Endothelial cell of hepatic sinusoid (primary cell): Measurements from ENCODE around the gene TDRD3.

Source experiments
- in situ Hi-C: cut with HindIII; loops from 2 replicates; pipeline ENCODE4 v1.10.0; 2017; ENCODE audit warnings: low sequenced_read_pairs

Gene TDRD3

DNA sequence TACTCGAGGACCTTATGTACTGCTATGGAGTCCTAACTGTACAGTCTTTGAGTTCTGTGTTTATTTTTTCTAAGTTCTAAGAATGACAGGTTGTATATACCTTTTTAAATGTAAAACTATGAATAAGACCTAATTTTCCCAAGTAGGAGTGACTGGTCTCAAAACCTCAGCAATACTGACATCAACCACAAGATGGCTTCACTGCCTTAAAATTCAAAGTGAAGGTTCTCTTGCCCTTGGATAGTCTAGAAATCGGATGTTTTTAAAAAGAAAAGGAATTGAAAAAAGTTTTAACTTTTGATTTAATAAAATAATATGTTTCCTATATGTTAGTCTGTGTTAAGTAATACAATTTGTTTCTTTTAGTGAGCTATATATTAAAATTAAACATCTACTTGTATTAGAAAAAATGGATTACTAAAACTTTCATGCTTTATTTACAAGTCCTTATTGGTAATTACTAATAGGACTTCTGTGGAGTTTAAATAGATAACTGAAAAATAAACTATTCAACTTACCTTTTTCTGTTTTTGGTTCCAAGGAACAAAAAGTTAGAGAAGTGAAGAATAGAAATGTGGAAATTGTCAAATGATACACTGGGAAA, 52.0 kb downstream of the TDRD3 start:
- in situ Hi-C loops, result no loop called here

DNA sequence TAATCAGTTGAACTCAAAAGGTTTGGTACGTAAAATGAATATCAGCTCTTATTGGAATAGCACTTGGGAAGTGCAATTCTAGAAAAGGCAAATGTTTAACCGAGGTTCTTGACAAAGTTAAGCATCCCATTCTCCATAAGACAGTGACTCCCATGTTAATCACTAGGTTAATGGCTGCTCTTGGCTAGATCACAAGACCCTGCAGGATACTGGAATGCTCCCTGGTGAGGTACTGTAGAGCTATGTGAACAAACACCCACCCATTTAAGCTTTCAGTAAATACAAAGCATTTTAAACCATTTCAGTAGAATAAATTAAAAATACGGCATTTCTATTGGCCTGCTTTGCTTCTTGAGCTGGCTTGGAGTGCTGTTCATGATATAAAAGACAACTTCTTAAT, 56.5 kb downstream of the TDRD3 start:
- in situ Hi-C loops, result loop anchor here (5.0 kb wide), 1 partner anchor 36 kb away; no protein-coding TSS in a partner anchor

DNA sequence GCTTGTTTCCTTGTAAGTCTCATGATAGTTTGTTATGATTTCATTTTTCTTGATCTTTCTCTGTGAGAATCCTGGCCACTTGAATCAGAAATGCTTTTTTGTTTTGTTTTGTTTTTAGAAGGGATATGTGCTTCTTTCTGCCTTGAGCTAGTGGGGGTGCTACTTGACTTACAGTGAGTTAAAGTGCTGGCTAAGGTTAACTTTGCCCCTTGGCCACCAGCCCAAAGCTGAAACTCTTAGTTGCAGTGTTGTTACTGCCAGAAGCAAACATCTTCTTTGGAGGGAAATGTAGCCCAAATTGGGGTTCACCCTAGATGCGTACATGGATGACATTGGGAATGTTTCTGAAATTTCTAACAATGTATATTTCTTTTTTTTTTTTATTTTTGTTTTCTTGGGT, 57.4 kb downstream of the TDRD3 start:
- in situ Hi-C loops, result loop anchor here (5.0 kb wide), 1 partner anchor 37 kb away; no protein-coding TSS in a partner anchor

DNA sequence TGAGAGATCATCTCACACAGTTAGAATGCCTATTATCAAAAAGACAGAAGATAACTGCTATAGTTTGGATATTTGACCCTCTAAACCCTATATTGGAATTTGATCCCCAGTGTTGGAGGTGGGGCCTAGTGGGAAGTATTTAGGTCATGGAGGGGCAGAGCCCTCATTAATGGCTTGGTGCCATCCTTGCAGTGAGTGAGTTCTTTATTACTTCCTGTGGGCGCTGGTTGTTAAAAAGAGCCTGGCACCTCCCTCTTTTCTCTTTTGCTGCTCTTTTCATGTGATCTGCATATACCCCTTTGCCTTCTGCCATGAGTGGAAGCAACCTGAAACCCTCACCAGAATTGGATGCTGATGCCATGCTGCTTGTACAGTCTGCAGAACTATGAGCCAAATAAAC, 66.8 kb downstream of the TDRD3 start:
- in situ Hi-C loops, result no loop called here

DNA sequence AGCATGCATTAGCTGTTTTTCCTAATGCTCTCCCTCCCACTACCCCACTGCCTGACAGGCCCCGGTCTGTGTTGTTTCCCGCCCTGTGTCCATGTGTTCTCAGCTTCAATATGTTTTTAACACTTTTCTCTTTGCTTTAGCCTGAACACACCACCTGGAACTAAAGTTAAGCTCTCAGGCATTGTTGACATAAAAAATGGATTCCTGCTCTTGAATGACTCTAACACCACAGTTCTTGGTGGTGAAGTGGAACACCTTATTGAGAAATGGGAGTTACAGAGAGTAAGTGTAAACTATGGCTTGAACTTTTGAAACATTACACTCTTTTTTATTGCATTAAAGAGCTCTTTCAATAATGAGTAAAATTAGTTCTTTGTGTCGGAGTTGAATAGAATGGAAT, 70.1 kb downstream of the TDRD3 start:
- in situ Hi-C loops, result no loop called here

DNA sequence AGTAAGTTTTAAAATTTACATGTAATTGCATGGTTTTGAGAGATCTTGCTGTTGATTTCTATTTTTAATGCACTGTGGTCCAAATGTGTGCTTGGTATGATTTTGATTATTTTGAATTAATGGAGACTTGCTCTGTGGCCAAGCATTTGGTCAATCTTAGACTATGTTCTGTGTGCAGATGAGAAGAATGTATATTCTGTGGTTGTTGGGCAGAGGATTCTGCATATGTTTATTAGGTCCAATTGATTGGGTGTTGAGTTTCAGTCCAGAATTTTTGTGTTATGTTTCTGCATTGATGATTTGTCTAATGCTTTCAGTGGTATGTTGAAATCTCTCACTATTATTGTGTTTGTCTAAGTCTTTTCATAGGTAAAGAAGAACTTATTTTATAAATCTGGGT, 82.3 kb downstream of the TDRD3 start:
- in situ Hi-C loops, result no loop called here

DNA sequence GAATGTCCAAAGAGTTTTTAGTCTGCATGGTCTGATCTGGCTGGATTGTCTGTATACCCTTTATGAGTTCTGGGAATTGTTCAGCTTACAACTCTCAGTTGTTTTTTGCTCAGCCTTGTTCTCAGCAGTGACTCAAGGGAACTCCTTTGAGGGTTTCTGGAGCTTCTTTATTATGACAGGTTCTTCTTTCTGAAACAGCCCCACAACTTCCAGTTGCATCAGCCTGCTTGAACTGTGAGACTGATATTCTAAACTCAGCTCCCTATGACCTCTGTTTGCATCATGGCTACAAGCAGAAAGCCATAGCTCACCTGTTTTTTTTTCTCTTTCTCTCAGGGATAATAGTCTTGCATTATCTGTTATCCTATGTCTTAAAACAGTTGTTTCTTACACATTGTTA, 85.0 kb downstream of the TDRD3 start:
- in situ Hi-C loops, result no loop called here

DNA sequence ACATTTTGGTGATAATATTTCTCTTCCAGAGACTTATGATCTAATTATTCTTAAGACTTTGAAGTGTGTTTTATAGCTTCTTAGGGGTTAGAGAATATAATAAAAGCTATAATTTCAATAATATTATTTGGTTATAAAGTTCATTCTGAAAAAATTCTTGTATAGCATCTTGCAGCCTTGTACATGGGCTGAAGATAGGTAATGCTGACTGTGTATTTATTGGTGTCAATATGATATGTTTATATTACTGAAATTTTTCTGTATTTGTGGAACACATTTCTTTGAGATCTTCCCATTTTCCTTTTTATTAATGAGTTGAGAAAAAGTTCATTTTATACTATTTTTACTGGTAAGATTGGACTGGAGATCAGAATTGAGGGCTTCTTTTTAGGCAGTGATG, 87.8 kb downstream of the TDRD3 start:
- in situ Hi-C loops, result no loop called here

DNA sequence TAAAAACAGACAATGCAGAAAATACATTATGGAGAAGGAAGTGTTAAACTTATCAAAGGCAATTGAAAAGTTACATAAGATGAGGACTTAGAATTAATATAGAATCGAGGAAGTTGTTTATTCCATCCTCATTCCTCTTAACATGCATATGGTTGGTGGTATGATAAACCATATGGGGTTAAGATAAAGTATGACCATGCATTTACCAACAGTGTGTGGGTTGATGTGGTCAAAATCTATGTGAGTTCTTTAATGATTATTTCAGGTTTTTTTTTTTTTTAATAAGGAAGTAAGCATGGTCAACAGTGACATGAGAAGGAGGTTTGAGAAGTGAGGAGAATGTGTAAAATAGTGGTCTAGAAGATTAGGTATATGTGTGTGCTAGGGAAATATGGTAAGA, 94.5 kb downstream of the TDRD3 start:
- in situ Hi-C loops, result no loop called here

DNA sequence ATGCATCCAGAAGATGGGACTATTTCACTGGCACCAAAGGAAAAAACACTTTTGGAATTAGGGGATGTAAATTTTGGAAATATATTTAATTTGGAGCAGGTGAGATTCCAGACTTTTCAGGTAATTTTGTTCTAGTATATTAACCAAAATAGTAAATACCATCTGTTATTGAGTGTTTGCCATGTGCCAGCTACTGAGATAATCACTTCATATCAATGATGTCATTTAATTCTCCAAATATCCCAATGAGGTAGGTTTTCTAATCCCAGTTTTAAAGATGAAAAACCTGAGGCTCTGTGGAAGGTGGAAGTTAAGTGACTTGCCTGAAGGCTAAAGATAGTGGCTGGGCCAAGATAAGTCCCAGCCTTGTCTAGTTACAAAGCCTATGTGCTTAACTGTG, 95.2 kb downstream of the TDRD3 start:
- in situ Hi-C loops, result no loop called here

DNA sequence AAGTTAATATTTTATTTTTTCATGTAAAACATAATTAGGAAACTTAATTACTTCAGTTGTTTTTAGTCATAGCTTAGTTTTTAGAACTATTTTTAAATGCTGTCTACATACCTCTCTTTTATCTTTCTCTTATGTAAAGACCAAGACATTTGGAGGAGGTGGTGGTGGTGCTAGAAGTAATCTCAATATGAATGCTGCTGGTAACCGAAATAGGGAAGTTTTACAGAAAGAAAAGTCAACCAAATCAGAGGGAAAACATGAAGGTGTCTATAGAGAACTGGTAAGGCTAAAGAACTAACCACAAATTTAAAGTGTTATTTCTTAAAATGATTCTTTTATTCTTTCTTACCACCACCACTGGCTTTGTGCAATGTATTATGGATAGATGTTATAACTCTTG, 97.3 kb downstream of the TDRD3 start:
- in situ Hi-C loops, result no loop called here

DNA sequence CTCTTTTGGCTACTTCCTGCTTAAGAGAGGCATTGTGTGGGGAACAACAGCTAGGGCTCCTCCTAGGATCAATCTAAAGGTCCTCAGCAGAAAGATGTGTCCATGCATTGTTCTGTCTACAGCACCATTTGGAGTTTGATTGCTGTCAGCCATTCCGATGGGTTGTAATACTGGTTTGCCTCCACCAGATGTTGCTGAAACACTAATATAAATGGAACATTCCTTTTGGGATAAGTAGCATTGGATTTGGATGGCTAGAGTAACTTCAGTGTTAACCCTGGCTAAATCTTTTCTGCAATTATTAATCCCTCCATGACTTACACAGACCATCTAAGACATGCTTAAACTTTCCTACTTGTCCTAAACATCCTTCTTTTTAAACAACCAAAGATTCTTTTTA, 104.2 kb downstream of the TDRD3 start:
- in situ Hi-C loops, result no loop called here

DNA sequence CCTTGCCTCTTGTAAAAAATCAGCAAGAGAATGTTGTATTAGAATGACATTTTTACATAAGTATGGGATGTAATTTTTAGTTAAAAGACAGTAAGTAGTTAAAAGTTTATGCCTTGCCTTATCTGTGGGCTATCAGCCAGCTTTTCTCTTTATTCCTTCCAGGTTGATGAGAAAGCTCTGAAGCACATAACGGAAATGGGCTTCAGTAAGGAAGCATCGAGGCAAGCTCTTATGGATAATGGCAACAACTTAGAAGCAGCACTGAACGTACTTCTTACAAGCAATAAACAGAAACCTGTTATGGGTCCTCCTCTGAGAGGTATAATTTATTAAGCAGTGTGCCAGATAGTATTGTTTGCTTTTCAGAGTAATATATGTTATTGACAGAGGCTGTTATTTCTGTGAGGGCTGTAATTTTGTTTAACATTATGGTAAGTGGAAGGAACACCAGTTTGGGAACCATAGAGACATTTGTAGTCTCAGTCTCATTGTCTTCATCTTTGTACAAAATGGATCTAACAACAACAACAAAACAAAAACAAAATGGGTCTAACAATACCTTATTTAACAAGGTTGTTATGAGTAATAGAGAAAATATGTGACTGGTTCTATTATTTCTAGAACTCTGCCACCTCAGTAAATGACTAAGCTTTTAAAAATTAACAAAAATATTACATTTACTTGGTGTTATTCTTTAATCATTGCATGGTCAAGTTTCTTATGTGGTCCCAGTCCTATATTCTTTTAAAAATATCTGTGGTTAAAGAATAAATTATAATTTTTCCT, 112.8 kb downstream of the TDRD3 start:
- in situ Hi-C loops, result no loop called here

DNA sequence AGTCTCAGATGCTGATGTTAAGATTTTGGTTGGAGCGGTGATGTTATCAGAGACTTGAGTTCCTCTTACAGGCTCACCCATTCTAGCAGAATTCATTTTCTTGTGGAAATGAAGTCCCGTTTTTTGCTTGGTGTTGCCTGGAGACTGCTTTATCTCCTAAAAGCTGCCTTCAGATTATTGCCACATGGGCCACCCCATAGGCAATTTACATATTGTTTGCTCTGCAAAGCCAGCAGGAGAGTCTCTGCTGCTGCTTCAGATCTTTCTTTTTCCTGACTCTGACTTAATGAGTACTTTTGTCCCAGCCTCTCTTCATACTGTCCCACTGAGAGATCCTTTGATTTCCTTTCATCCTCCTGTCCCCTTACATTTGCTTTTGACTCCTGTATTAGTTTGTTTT, 114.6 kb downstream of the TDRD3 start:
- in situ Hi-C loops, result no loop called here

DNA sequence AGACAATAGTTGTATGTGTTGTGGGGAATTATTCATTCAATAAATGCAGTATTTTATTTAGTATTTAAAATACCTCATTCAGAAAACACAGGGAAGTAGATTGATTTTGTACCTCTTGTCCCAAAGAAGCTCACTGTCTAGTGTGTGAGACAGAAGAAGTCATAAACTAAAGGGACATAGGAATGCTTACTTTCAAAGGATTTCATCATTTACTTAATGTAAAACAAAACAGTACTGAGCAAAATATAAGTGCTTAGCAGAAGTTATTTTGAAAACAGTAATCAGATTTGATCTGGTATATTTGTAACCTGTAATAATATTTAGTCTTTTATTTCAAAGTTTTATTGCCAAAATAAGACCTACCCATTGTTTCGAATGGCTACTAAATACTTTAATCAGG, 117.9 kb downstream of the TDRD3 start:
- in situ Hi-C loops, result no loop called here

DNA sequence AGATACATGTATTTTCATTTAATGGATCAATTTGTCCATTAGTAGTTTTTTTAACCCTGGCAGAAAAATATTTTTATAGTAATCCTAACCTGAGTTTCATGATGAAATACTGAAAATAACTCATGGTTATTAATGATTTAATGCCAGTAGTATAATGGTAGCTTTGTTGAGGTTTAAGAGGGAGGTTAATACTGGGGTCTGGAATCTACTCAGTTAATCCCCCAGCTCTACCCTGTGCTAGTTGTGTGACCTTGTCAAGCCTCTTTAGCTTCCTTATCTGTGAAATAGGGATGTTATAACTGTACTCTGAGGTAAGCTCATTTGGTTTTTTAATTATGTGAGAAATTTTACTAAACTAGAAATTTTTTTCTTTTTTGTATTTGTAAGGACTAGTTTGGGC, 122.5 kb downstream of the TDRD3 start:
- in situ Hi-C loops, result no loop called here

DNA sequence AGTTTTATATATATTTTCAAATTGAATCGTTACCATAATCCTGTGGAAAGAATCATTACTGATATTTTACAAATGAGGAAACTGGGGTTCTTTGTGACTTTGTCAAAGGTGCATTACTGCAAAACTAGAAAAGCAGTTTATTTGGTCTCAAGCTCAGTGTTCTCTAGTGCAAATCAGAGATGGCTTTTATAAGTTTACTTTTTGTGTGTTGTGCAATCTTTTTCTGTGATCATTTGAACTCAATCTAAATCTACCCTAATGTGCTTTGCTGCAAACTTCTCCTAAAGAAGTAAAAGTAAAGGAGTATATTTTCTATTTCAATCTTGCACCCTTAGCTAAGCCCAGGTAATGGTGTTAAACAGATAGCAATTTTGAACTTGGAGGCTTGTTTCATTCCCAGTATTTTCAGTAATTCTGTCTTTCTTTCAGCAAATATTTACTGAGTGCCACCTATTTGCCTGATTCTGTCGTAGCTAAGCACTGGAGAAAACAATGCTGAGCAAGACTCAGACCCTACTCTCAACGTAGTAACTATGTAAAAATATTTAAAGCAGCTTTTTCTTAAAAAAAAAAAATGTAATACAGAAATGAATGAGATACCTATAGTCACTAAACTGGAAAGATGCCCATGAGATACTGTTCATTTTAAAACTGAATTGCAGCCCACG, 124.0 kb downstream of the TDRD3 start:
- in situ Hi-C loops, result no loop called here

DNA sequence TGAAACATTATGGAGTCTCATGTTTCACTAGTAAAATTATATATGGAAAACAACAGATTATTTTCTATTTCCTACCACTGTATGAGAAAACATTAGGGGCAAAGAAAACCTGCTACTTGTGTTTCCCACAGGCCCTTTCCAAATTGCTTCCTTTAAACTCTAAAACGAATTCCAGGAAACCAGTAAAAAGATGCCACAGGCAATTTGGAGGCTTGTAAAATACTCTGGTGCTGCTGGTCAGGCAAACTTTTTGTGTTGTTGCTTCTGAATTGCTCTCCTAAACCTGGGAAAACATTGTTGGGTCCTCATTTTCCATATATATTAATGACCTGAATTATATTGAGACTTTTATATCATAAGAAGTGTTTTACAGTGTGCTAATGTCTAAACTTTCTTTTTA, 141.5 kb downstream of the TDRD3 start:
- in situ Hi-C loops, result no loop called here

DNA sequence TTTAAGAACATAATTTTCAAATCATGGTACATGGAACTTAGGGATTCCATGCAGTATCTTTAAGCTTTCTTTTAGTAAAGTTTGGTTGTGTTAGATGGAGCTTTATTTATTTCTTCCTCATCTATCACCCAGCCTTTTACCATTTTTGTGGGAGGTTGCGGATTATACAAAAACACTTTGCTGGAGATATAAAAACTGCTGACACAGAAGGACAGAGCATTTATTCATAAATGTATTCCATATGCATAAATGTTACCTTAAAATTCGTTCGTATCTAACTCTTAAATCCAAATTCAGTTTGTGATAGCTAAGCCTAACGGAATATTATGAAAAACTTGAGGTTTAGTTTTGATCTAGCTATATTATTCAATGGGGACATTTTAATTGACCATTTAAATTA, 143.3 kb downstream of the TDRD3 start:
- in situ Hi-C loops, result no loop called here

DNA sequence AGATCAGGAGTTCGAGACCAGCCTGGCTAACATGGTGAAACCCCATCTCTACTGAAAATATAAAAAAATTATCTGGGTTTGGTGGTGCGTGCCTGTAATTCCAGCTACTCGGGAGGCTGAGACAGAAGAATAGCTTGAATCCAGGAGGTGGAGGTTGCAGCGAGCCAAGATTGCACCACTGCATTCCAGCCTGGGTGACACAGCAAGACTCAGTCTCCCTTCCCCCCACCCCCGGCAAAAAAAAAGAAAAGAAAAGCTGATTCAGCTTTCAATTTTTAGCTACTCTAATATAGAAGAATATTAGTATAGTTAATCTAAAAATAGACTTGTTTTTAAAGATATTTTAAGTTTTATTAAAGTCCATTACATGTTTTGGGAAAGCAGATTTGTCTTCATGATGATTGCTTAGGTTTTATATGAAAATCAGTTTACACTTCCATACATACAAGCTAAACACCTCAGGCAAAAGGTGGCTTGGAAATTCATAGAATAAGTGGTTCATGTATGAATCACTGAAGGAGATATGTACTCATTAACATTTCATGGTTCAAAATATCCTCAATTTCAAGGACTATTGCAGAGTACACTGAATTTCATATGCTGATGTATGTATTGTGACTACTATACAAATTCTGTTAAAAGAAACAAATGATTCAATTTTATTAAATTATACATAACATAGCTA, 165.2 kb downstream of the TDRD3 start:
- in situ Hi-C loops, result no loop called here

DNA sequence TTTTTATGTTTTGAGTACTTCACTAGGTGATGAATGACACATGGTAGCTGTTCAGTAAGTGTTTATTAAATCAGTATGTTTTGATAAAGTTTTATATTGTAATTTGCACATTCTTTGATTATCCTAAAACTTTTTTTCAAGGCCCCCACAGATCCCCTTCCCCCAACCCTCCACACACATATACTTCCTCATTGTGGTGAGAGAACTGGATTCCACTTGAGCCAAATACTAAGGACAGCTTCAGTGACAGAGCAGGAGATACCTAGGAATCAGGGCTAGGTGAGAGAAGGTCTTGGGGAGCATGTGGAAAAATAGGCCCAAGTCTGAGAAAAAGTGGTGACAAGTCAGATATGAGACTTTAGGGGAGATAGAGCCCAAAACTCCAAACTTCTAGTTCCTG, 174.6 kb downstream of the TDRD3 start:
- in situ Hi-C loops, result no loop called here
